Activated T-helper 2 cell treated with anti-CD3 and anti-CD28 coated beads, Interferon-gamma antibody, Interleukin-2, Interleukin-4, amounts not matched to agents 10 μg/mL and 5 μg/mL and 100 μg/mL, durations not matched to agents 14 hours and 24 hours and 36 hours (primary cell): ENCODE measurements around the gene OR9Q1. TPM values are rescaled to one million over a fixed set of nuclear protein-coding genes. Genes with fewer than 3 reads are reported as not detected.

Experiments
- DNase-seq: peaks from one replicate; pipeline ENCODE4 v3.0.0; 2021; ENCODE audit warnings: low spot score
- H3K27ac Mint-ChIP-seq: one replicate; pipeline ENCODE4 v1.8.0; 2021; ENCODE audit warnings: mixed read lengths
- H3K27me3 Mint-ChIP-seq: one replicate; pipeline ENCODE4 v1.8.0; 2021; ENCODE audit warnings: low read depth, mixed read lengths
- H3K36me3 Mint-ChIP-seq: one replicate; pipeline ENCODE4 v1.8.0; 2021; ENCODE audit warnings: low read depth, mixed read lengths
- H3K4me1 Mint-ChIP-seq: one replicate; pipeline ENCODE4 v1.8.0; 2021; ENCODE audit warnings: low read depth, mixed read lengths
- H3K4me3 Mint-ChIP-seq: one replicate; pipeline ENCODE4 v1.8.0; 2021; ENCODE audit warnings: low read depth, mild to moderate bottlenecking, moderate library complexity, mixed read lengths
- H3K9me3 Mint-ChIP-seq: one replicate; pipeline ENCODE4 v1.8.0; 2021; ENCODE audit warnings: mixed read lengths
- intact Hi-C: fragments of 100-400 bp; cut with micrococcal nuclease; formaldehyde crosslinking; loops from one replicate; pipeline ENCODE4 v1.15.1; 2023
- total RNA-seq: library from RNA; stranded (reverse); gene quantifications from 2 replicates; pipeline ENCODE4 v1.2.3, GENCODE V29; 2022

Gene OR9Q1
- total RNA-seq, 1 donor from 2014 or later, result not detected

DNA sequence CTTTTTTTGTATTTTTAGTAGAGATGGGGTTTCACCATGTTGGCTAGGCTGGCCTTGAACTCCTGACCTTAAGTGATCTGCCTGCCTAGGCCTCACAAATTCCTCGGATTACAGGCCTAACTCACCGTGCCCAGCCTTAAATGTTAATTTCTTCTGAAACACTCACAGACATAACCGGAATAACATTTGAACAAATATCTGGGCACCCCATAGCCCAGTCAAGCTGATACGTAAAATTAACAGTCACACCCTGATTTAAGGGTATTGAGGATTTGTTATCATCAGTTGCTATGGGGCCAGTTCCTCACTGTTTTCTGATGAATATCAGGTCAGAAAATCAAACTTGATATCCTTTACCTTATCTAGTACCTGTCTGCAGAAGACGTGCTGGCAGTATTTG, 23.0 kb upstream of the OR9Q1 start:
- Mint-ChIP-seq H3K27me3 (no peaks in the 10 kb centered on the region), H3K4me1 (peaks cover 3% of the 10 kb centered on the region), H3K9me3 (no peaks in the 10 kb centered on the region), H3K36me3 (no peaks in the 10 kb centered on the region), H3K27ac (no peak overlapping the region), H3K4me3 (no peak overlapping the region)
- intact Hi-C loops, result no loop called here
- no peak for DNase-seq

DNA sequence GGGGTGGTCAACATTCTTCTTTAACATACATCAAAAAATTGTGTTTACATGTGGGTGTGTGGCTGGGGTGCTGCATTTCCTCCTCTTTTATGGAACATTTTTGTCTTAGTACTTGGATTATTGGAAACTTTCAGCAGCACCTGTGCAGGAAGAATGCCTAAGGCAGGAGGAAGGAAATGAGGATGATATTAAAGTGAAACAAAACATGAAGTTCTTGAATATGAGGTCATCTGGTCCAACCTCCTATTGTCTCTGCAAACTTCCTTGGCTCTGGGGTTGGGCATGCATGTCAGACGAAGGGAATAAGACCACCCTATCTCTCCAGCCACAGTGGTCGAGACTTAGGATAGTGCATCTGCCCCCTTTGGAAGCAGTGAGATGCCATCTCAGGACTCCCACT, 20.6 kb upstream of the OR9Q1 start:
- intact Hi-C loops, result no loop called here
- Mint-ChIP-seq H3K36me3 (no peaks in the 10 kb centered on the region), H3K27me3 (no peaks in the 10 kb centered on the region), H3K27ac (no peak overlapping the region), H3K4me3 (no peak overlapping the region), H3K9me3 (no peaks in the 10 kb centered on the region), H3K4me1 (peaks cover 3% of the 10 kb centered on the region)
- no peak for DNase-seq

DNA sequence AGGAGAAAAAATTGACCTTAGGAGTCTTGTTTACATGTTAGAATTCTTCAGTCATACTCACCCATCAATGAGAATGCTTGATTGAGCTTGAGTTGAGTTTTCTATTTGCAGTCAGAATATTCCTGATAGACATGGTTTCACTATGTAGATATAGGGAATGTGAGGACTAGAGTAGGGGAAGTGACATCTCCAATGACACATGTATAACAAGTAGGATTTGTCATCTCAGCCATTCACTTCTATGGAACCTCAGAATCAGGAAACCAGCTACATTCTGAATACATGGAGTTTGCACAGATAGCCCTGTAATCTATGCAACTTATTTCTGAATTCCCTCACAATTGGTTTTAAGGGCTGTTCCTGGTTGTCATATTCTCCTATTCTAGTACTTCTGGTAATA, 20.1 kb upstream of the OR9Q1 start:
- no peak for DNase-seq
- Mint-ChIP-seq H3K36me3 (no peaks in the 10 kb centered on the region), H3K27ac (no peak overlapping the region), H3K9me3 (no peaks in the 10 kb centered on the region), H3K27me3 (no peaks in the 10 kb centered on the region), H3K4me3 (no peak overlapping the region), H3K4me1 (peaks cover 3% of the 10 kb centered on the region)
- intact Hi-C loops, result no loop called here

DNA sequence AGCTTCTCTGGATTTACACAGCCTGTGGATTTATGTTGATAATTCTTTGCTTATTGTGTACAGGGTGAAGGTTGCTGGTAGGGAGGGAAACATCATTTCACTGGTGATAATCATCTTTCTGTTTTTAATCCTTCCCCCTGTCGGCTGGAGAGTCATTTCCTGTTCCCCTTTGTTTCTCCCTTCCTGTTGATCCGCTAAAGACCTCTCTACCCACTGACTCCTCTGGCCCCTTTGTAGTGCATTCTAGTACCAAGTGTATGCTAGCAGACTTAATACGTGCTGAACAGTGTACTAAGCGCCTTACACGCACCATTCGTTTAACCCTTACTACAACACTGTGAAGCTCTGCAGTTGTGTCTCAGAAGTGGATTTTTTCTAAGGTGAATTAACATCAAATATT, 19.0 kb upstream of the OR9Q1 start:
- H3K9me3 Mint-ChIP-seq, result no peaks in the 10 kb centered on the region
- no peak overlapping the region for H3K27ac Mint-ChIP-seq
- no peaks in the 10 kb centered on the region for H3K27me3 Mint-ChIP-seq
- H3K4me3 Mint-ChIP-seq, result no peak overlapping the region
- no peaks in the 10 kb centered on the region for H3K36me3 Mint-ChIP-seq
- intact Hi-C loops, result no loop called here
- no peak for DNase-seq
- H3K4me1 Mint-ChIP-seq, result peaks cover 3% of the 10 kb centered on the region

DNA sequence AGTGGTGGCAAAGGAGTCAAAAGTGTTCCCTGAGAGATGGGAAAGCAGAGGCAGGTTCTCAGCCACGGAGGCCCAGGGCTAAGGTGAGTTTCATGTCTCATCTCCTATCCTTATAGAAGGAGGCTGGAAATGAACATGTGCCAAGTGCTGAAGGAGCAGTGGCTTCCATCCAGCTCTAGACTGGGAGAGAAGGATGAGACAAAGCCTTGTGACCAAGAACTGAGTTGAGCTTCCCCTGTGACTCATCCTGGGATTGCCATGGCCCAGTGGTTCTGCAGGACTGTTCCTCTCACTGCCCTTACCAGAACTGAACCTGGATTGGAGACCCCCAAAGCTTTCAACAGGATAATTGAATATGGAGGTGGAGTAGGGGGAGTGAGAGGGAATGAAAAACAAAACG, 16.7 kb upstream of the OR9Q1 start:
- Mint-ChIP-seq H3K27me3 (no peaks in the 10 kb centered on the region), H3K4me1 (peaks cover 3% of the 10 kb centered on the region), H3K27ac (no peak overlapping the region), H3K4me3 (no peak overlapping the region), H3K9me3 (no peaks in the 10 kb centered on the region), H3K36me3 (no peaks in the 10 kb centered on the region)
- intact Hi-C loops, result no loop called here
- DNase-seq, result no peak

DNA sequence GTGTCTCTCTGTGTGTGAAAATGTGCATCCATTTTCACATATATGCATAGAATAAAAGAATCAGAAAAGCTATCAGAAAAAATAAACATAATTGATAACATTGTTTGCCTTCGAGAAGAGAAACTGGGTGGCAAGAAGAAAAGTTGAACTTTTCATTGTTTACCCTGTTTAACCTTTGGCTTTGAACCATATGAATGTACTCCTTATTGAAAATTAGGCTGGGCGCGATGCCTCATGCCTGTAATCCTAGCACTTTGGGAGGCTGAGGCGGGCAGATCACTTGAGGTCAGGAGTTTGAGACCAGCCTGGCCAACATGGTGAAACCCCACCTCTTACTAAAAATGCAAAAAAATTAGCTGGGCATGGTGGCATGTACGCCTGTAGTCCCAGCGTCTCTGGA, 11.9 kb upstream of the OR9Q1 start:
- no peak overlapping the region for H3K27ac Mint-ChIP-seq
- H3K9me3 Mint-ChIP-seq, result no peaks in the 10 kb centered on the region
- intact Hi-C loops, result no loop called here
- H3K36me3 Mint-ChIP-seq, result no peaks in the 10 kb centered on the region
- no peaks in the 10 kb centered on the region for H3K4me1 Mint-ChIP-seq
- no peak overlapping the region for H3K4me3 Mint-ChIP-seq
- DNase-seq, result no peak
- no peaks in the 10 kb centered on the region for H3K27me3 Mint-ChIP-seq

DNA sequence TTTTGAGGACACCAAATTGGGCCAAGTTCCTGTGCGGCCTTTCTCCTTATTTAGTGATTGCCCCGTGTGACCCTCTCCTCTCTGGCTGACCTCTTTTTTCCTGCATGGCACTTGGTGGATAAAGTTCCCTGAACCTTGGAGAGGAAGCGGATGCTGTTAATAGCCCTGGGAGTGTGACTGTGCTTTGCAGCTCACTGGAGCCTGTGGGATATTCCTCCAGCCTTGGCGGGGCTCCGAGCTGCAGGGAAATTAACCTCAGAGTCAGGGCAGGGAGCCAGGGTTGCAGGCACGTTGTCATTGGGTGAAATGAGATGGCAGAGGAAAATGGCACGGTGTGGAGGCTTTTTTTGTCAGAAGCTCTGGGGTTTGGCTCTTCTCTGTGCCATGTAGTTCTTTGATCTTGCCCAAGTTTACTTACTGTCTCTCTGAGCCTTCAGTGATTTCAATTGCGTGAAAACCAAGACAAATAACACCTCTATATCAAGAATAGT, 965 bp downstream of the OR9Q1 start:
- H3K36me3 Mint-ChIP-seq, result no peaks in the 10 kb centered on the region
- no peaks in the 10 kb centered on the region for H3K27me3 Mint-ChIP-seq
- no peak for DNase-seq
- H3K4me1 Mint-ChIP-seq, result no peaks in the 10 kb centered on the region
- H3K9me3 Mint-ChIP-seq, result no peaks in the 10 kb centered on the region
- intact Hi-C loops, result no loop called here
- no peak overlapping the region for H3K27ac Mint-ChIP-seq
- H3K4me3 Mint-ChIP-seq, result no peak overlapping the region

DNA sequence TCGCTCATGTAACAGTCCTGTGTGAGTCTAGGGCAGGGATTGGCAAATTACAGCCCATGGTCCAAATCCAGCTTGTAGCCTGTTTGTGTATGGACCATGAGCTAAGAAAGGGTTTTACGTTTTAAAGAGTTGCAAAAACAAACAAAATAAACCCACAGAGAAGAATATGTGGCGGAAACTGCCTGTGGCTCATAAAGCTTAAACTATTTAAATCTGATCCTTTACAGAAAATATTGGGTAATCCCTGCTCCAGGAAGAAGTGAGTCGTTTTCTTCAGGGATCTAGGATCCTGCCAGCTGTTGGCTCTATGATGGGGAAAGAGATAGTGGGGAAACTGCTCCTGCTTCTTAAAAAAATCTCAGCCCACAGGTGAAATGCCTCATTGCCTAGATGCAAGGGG, 3.7 kb downstream of the OR9Q1 start:
- intact Hi-C loops, result no loop called here
- Mint-ChIP-seq H3K4me3 (no peak overlapping the region), H3K27ac (no peak overlapping the region), H3K27me3 (no peaks in the 10 kb centered on the region), H3K36me3 (no peaks in the 10 kb centered on the region), H3K9me3 (no peaks in the 10 kb centered on the region), H3K4me1 (no peaks in the 10 kb centered on the region)
- DNase-seq, result no peak

DNA sequence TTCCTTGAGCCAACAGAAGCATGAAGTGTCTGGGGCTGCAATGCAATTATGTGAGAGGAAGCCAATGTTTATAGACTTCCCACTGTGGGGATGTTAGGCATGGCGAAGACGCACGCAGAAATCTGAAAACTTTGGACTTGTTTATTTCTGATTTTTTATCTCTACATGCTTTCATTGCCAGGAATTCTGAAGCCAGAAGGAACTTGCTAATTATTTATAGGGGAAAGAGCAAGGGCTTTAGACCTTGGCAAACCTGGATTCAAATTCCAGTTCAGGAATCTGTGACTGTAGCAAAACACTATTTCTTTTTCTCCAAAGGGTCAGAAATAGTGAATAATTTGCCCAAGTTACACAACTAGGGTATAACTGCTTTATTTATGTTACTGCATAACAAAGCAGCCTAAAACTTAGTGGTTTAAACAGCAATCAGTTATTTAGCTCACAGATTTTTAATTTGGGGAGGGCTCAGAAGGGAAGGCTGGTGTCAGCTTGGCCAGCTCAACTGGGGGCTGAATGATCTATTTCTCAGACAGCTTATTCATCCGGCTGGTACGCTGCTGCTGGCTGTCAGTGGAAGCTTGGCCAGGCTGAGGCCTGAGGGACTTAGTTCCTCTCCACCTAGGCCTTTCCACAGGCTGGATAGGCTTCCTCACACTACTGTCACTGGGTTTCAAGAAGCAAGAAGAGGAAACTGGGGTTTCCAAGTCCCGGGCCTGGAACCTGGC, 5.2 kb downstream of the OR9Q1 start:
- intact Hi-C loops, result no loop called here
- no peak overlapping the region for H3K27ac Mint-ChIP-seq
- H3K36me3 Mint-ChIP-seq, result no peaks in the 10 kb centered on the region
- no peaks in the 10 kb centered on the region for H3K4me1 Mint-ChIP-seq
- H3K27me3 Mint-ChIP-seq, result no peaks in the 10 kb centered on the region
- DNase-seq, result no peak
- H3K4me3 Mint-ChIP-seq, result no peak overlapping the region
- peaks cover 3% of the 10 kb centered on the region for H3K9me3 Mint-ChIP-seq

DNA sequence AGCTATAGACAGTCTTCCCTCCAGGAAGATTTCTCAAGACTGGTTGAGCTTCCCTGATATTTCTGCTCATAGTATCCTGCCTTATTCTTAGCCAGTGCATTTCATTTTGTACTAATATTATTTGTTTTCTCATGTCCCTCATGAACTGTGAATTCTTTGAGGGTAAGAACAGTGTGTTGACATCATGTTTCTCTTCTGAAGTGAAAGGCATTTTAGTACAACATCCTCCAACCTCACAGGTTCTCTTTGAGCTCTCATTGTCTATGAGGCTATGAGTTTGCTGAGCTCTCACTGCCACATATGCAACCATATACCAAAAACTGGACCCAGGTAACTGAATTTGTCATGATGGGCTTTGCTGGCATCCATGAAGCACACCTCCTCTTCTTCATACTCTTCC, 7.0 kb downstream of the OR9Q1 start, which contains the start of gene OR6Q1:
Gene OR6Q1 (plus strand): TSS at position 301 of the 400 bp plus-strand sequence. CDS start 0 bp downstream, at position 301.
- DNase-seq, result no peak
- Mint-ChIP-seq H3K36me3 (no peaks in the 10 kb centered on the region), H3K4me3 (no peak within 1 kb of the TSS), H3K27ac (no peak within 1 kb of the TSS), H3K9me3 (peaks cover 3% of the 10 kb centered on the region), H3K27me3 (no peaks in the 10 kb centered on the region), H3K4me1 (no peaks in the 10 kb centered on the region)
- intact Hi-C loops, result no loop called here

DNA sequence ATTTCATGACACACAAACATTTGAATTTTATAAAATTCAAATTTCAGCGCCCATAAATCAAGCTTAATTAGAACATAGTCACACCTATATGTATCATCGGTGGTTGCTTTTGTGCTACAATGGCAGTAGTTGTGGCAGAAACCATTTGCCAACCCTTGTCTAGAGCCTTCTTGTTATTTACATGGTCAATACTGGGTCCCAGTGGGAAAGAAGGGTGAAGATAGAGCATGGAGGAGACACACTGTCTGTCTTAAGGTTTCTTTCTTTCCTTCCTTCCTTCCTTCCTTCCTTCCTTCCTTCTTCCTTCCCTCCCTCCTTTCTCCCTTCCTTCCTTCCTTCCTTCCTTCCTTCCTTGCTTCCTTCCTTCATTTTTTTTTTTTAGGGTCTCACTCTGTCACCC, 10.8 kb downstream of the OR9Q1 start:
- no peak overlapping the region for H3K27ac Mint-ChIP-seq
- intact Hi-C loops, result no loop called here
- DNase-seq, result no peak

DNA sequence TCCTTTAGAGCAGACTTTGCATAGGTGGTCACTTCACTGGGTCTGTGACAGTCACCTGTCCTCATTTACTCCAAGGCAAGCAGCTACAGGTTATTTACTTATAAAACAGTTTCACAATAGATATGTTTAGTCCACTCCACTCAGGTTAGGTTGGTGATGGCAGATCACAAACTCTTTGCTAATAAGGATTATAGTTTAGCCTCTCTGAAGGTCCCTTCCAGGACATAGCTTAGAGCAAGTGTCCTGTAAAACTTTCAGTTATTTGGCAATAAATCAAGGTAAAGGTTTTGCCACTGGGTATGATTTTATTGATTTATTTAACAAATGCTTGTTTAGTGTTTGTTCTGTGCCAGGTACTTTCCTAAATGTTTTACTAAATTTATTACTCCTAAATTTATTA, 15.9 kb downstream of the OR9Q1 start:
- Mint-ChIP-seq H3K27ac (no peak overlapping the region), H3K4me1 (no peaks in the 10 kb centered on the region), H3K36me3 (no peaks in the 10 kb centered on the region), H3K4me3 (no peak overlapping the region), H3K9me3 (no peaks in the 10 kb centered on the region), H3K27me3 (no peaks in the 10 kb centered on the region)
- no peak for DNase-seq
- intact Hi-C loops, result no loop called here

More for the DNA sequence above, 10.8 kb downstream of the OR9Q1 start:
- H3K4me3 Mint-ChIP-seq, result no peak overlapping the region
- no peaks in the 10 kb centered on the region for H3K36me3 Mint-ChIP-seq
- no peaks in the 10 kb centered on the region for H3K4me1 Mint-ChIP-seq
- no peaks in the 10 kb centered on the region for H3K27me3 Mint-ChIP-seq
- H3K9me3 Mint-ChIP-seq, result peaks cover 3% of the 10 kb centered on the region

DNA sequence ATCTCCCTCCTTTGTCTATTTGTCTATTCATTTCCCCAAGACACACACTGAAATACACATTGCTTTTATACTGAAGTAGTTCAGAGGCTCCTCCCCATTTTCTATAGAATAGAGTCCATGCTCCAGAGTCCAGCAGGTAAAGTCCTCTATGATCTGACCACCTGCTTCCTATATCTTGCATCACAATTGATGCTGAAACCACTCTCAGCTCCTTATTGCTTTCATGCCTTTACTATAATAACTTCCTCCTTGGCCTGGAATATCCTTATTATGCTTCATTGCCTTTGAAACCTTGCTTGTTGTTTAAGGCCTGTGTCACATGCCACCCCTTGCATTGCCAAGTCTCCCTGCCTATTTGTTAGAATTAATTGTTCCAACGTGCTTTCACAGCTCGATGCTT, 19.7 kb downstream of the OR9Q1 start:
- no peak overlapping the region for H3K27ac Mint-ChIP-seq
- no peaks in the 10 kb centered on the region for H3K36me3 Mint-ChIP-seq
- H3K27me3 Mint-ChIP-seq, result no peaks in the 10 kb centered on the region
- DNase-seq, result no peak
- no peaks in the 10 kb centered on the region for H3K4me1 Mint-ChIP-seq
- H3K4me3 Mint-ChIP-seq, result no peak overlapping the region
- H3K9me3 Mint-ChIP-seq, result no peaks in the 10 kb centered on the region
- intact Hi-C loops, result no loop called here

DNA sequence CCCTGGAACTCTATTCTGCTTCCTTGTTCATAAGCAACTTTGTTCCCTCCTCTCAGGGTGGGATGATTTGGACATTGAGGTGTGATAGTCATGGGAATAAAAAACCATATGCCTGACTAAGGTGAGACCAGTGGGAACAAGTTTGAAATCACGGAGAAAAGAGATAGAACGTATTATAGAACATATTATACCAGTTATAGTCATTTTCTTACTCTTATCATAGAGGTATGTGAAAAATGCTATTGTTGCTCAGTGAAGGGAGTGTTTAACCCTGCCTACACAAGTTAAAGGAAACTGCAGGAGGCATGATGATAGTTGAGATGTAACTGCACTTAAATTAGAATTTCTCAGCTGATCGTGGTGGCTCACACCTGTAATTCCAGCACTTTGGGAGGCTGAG, 22.6 kb downstream of the OR9Q1 start:
- DNase-seq, result no peak
- no peaks in the 10 kb centered on the region for H3K27me3 Mint-ChIP-seq
- H3K4me1 Mint-ChIP-seq, result no peaks in the 10 kb centered on the region

More for the DNA sequence above, 22.6 kb downstream of the OR9Q1 start:
- Mint-ChIP-seq H3K4me3 (no peak overlapping the region), H3K27ac (no peak overlapping the region), H3K9me3 (no peaks in the 10 kb centered on the region), H3K36me3 (no peaks in the 10 kb centered on the region)
- intact Hi-C loops, result no loop called here
